HEK293 (cell line): ENCODE results near the gene C2CD5.

ENCODE experiments used
- ZBTB17 ChIP-seq: fragments of 450-650 bp; formaldehyde crosslinking; IDR thresholded peaks from 2 replicates; pipeline ENCODE4 v1.5.1; 2016; ENCODE audit warnings: missing biosample characterization, missing genetic modification characterization
- ZNF175 ChIP-seq: fragments of 450-650 bp; formaldehyde crosslinking; IDR thresholded peaks from 2 replicates; pipeline ENCODE4 v1.5.1; 2016; ENCODE audit warnings: missing biosample characterization, missing genetic modification characterization
- ZNF274 ChIP-seq, 2 experiments: fragments of 200-500 bp in 1 of 2; fragments of 450-650 bp in 1 of 2; sonication (Bioruptor generic) in 1 of 2; formaldehyde crosslinking in 1 of 2; IDR thresholded peaks; 2 replicates each; pipeline versions ENCODE4 v1.5.1 to v1.6.1; 2014 to 2016; ENCODE audit warnings: borderline replicate concordance in 1 of 2, inconsistent platforms in 1 of 2, low read length in 1 of 2, missing biosample characterization in 1 of 2, missing genetic modification characterization in 1 of 2
- ZNF311 ChIP-seq: fragments of 450-650 bp; formaldehyde crosslinking; IDR thresholded peaks from 2 replicates; pipeline ENCODE4 v1.5.1; 2017; ENCODE audit warnings: missing biosample characterization, missing genetic modification characterization, borderline replicate concordance
- ZNF354C ChIP-seq: fragments of 450-650 bp; formaldehyde crosslinking; IDR thresholded peaks from 2 replicates; pipeline ENCODE4 v1.5.1; 2016; ENCODE audit warnings: missing biosample characterization, missing genetic modification characterization, low read depth, borderline replicate concordance
- TF ChIP-seq, protein P1 (sequence below): fragments of 450-650 bp; formaldehyde crosslinking; IDR thresholded peaks from 2 replicates; pipeline ENCODE4 v1.5.1; 2016; ENCODE audit warnings: missing biosample characterization, missing genetic modification characterization
- TF ChIP-seq, protein P2 (sequence below): fragments of 450-650 bp; formaldehyde crosslinking; IDR thresholded peaks from 2 replicates; pipeline ENCODE4 v1.5.1; 2016; ENCODE audit warnings: missing biosample characterization, missing genetic modification characterization

DNA sequence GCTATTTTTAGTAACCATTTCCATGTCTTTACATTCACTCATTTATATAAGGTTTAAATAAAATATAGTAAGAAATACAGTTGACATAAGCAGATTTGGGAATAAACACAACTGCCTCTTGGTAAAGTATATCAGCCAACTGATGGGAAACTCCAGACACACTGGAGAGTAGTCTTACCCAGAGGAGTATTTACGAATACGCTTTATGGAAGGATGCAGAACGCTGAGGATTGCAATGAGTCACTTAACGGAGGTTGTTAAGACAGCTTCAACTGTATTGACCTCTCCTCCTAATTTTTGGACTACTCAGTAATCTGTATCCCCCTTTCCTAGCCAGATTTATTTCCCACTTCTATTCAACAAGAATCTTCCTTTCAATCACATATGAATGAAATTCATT is 6.0 kb downstream of the C2CD5 start:
- TF ChIP-seq ZNF311 (no peak), ZNF354C (tag by site-specific recombination) (no peak), ZNF175 (tag by site-specific recombination) (no peak), ZBTB17 (no peak), ZNF274 (IDR thresholded peaks at IDR 0.05; ENCODE audit: low read length) (no peak), ZNF274 (tag by site-specific recombination; IDR thresholded peaks at IDR 0.05; ENCODE audit: borderline replicate concordance) (no peak)
- TF ChIP-seq, protein P1, sequence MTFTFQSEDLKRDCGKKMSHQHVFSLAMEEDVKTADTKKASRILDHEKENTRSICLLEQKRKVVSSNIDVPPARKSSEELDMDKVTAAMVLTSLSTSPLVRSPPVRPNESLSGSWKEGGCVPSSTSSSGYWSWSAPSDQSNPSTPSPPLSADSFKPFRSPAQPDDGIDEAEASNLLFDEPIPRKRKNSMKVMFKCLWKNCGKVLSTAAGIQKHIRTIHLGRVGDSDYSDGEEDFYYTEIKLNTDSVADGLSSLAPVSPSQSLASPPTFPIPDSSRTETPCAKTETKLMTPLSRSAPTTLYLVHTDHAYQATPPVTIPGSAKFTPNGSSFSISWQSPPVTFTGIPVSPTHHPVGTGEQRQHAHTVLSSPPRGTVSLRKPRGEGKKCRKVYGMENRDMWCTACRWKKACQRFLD (tag by site-specific recombination): no peak
- TF ChIP-seq, protein P2, sequence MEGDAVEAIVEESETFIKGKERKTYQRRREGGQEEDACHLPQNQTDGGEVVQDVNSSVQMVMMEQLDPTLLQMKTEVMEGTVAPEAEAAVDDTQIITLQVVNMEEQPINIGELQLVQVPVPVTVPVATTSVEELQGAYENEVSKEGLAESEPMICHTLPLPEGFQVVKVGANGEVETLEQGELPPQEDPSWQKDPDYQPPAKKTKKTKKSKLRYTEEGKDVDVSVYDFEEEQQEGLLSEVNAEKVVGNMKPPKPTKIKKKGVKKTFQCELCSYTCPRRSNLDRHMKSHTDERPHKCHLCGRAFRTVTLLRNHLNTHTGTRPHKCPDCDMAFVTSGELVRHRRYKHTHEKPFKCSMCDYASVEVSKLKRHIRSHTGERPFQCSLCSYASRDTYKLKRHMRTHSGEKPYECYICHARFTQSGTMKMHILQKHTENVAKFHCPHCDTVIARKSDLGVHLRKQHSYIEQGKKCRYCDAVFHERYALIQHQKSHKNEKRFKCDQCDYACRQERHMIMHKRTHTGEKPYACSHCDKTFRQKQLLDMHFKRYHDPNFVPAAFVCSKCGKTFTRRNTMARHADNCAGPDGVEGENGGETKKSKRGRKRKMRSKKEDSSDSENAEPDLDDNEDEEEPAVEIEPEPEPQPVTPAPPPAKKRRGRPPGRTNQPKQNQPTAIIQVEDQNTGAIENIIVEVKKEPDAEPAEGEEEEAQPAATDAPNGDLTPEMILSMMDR (tag by site-specific recombination): no peak
